Measurements from ENCODE around the gene TUG1. TPM values are rescaled to one million over a fixed set of nuclear protein-coding genes. Genes with fewer than 3 reads are reported as not detected.

TUG1 gene
- total RNA-seq, 1 experiment from 2014 or later = 103 TPM

- Histone ChIP-seq H3K27me3 (replicated peaks; ENCODE audit: control insufficient read depth, insufficient read depth, low read length) (no peaks in the 10 kb centered on the region), H3K4me1 (no peaks in the 10 kb centered on the region), H3K36me3 (ENCODE audit: control insufficient read depth, insufficient read depth, low read length) (peaks cover 2% of the 10 kb centered on the region), H3K9me3 (peaks cover under 1% of the 10 kb centered on the region; the same call in 1 of the 2 replicates), H3K4me3 (ENCODE audit: low read depth, low read length) (peak overlapping the region; percentile 49)
- no peaks in the 10 kb centered on the region for H3K27me3 Mint-ChIP-seq (ENCODE audit: insufficient read depth, unreplicated experiment)
- peaks cover 34% of the 10 kb centered on the region for H3K36me3 Mint-ChIP-seq (ENCODE audit: insufficient read depth, unreplicated experiment)
- peaks cover 5% of the 10 kb centered on the region for H3K4me1 Mint-ChIP-seq (ENCODE audit: low read depth, unreplicated experiment)
- no peak for TF ChIP-seq CTCF (IDR thresholded peaks at IDR 0.05; ENCODE audit: insufficient read depth in 1 of 2, low read depth in 1 of 2, low read length in 1 of 2, severe bottlenecking in 1 of 2, unreplicated experiment in 1 of 2)
- H3K9me3 Mint-ChIP-seq (ENCODE audit: unreplicated experiment) = peaks cover 8% of the 10 kb centered on the region
- no TSS peak for BruUV-seq (replicated peaks)
- intact Hi-C loops (cut with micrococcal nuclease; ENCODE audit: unreplicated experiment) = loop anchor here (2.0 to 5.0 kb wide), 2 partner anchors 226 to 286 kb away; partner anchors contain the start of gene SLC35E4
- H3K4me3 Mint-ChIP-seq (ENCODE audit: unreplicated experiment) = peak overlapping the region; percentile 93
- peak overlapping the region; percentile 97 for H3K27ac Mint-ChIP-seq (ENCODE audit: unreplicated experiment)
- POLR2A ChIA-PET = interaction anchor here (0.6 to 2.3 kb wide), 4 partner anchors 48 to 564 kb away, joined by 3 to 15 read pairs (median 5); partner anchors contain the start of genes CCDC157, MORC2, SF3A1 and TUG1
- CTCF ChIA-PET = interaction anchor here (1.3 to 2.0 kb wide), 2 partner anchors 11 to 158 kb away, joined by 8 to 15 read pairs; no protein-coding TSS in a partner anchor
- no peak for DNase-seq
Observed at GRCh38 chr22:30921108-30921507, 48.0 kb upstream of the TUG1 start.

DNA sequence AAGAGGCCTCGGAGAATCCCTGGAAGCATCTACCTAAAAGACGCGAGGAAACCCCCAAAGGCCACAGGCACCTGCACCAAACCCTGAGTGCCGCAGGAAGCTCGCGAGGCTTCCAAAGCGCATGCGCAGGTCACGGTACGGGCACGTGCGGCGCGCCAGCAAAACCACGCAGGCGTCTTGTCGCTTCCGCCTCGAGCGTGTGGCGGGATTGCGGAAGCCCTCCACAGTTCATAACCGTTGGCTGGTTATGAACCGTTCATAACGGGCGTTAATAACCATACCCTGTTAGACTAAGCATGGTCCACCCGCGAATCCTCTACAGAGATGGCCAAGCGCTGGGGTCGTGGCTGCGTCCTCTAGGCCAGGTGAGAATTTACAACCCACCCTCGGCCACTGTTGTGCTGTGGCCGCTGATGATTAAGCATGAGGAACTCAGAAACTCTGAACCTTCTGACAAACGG is 46.9 kb upstream of the TUG1 start:
- no TSS peak for BruUV-seq (replicated peaks)
- CTCF ChIA-PET = interaction anchor here (0.6 to 2.0 kb wide), 15 partner anchors 7 to 715 kb away, joined by 3 to 15 read pairs (median 4); partner anchors contain the start of genes MORC2, SELENOM and TUG1
- no peaks in the 10 kb centered on the region for H3K9me3 Mint-ChIP-seq (ENCODE audit: unreplicated experiment)

More for the DNA sequence above, 46.9 kb upstream of the TUG1 start:
- H3K4me1 Mint-ChIP-seq (ENCODE audit: low read depth, unreplicated experiment) = peaks cover 5% of the 10 kb centered on the region
- intact Hi-C loops (cut with micrococcal nuclease; ENCODE audit: unreplicated experiment) = loop anchor here (5.0 kb wide), 1 partner anchor 225 kb away; no protein-coding TSS in a partner anchor
- peak; percentile 92 for DNase-seq
- H3K27ac Mint-ChIP-seq (ENCODE audit: unreplicated experiment) = peak overlapping the region; percentile 97
- Histone ChIP-seq H3K36me3 (ENCODE audit: control insufficient read depth, insufficient read depth, low read length) (peaks cover 2% of the 10 kb centered on the region), H3K4me3 (ENCODE audit: low read depth, low read length) (peak overlapping the region; percentile 49), H3K9me3 (no peaks in the 10 kb centered on the region), H3K27me3 (replicated peaks; ENCODE audit: control insufficient read depth, insufficient read depth, low read length) (no peaks in the 10 kb centered on the region), H3K4me1 (no peaks in the 10 kb centered on the region)
- H3K36me3 Mint-ChIP-seq (ENCODE audit: insufficient read depth, unreplicated experiment) = peaks cover 44% of the 10 kb centered on the region
- H3K27me3 Mint-ChIP-seq (ENCODE audit: insufficient read depth, unreplicated experiment) = no peaks in the 10 kb centered on the region
- H3K4me3 Mint-ChIP-seq (ENCODE audit: unreplicated experiment) = peak overlapping the region; percentile 93
- TF ChIP-seq CTCF (IDR thresholded peaks at IDR 0.05; ENCODE audit: insufficient read depth in 1 of 2, low read depth in 1 of 2, low read length in 1 of 2, severe bottlenecking in 1 of 2, unreplicated experiment in 1 of 2) = no peak
- POLR2A ChIA-PET = interaction anchor here (0.5 to 2.3 kb wide), 9 partner anchors 15 to 159 kb away, joined by 3 to 15 read pairs (median 3); partner anchors contain the start of genes MORC2, SMTN and TUG1

Measured in Caco-2 (cell line).